ENCODE measurements around the gene ELFN2.
A peak's percentile ranks its signal among the peaks of the same experiment; 100 is the strongest.
"Not testable (repeated sequence)": the region's sequence is repeated elsewhere in the genome, so short reads cannot be mapped to it uniquely, and the experiment has no call there.

The ELFN2 gene

GRCh38 chr22:37334461-37334858 is 92.8 kb downstream of the ELFN2 start:
- H3K27me3 ChIP-seq = peaks cover 57 to 79% (median 69%) of the 10 kb centered on the region in 11 experiments
- no peaks in the 10 kb centered on the region for H3K9me3 ChIP-seq (replicated peaks in 1 of 11)
- no peak for TF ChIP-seq Cebpa-rat (IDR thresholded peaks at IDR 0.05)
- H3K4me2 ChIP-seq = peak overlapping the region in 7 of 11 experiments; percentile 23 to 66 (median 52); a peak in 6 of 22 replicates
- H3K4me1 ChIP-seq = peaks cover 34 to 63% (median 49%) of the 10 kb centered on the region in 10 experiments
- no peak overlapping the region for H3K9ac ChIP-seq
- H4K20me1 ChIP-seq = peaks cover 0 to 77% (median 4%) of the 10 kb centered on the region in 11 experiments; a peak in 8 of 22 replicates
- H3K27ac ChIP-seq = no peak overlapping the region
- H3K4me3 ChIP-seq = peak overlapping the region in 1 of 10 experiments; percentile 38; a peak in 1 of 20 replicates
- no peaks in the 10 kb centered on the region for H3K36me3 ChIP-seq

DNA sequence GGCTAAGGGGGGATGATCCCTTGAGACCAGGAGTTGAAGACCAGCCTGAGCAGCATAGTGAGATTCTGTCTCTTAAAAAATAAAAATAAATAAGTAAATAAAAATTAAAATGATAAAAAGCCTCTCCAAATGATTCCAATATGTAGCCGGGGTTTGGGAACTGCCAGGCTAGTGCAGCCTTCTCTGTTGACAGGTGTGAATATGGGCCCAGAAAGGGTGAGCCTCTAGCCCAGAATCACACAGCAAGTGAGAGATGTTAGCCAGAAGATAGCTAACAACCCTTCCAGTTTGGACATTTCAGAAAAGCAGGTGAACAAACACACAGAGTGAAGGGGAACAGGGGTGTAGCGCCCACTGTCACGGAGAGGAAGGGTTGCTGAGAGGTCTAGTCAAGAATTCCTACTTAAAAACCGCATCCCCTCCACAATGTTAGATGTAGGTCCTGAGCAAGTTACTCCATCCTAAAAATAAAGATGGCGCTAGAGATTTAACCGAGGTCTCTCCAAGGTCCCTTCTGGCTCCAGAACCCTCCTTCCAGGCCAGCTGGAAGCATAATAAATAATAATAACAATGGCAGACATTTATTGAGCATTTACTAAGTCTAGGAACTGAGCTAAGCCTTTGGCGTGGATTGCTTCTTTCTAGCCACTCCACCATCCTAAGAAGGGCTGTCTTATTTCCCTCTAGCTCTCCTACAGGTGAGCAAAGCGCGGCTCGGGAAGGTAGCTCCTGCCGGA is 93.4 kb downstream of the ELFN2 start:
- no peak overlapping the region for H3K4me3 ChIP-seq
- no peaks in the 10 kb centered on the region for H3K36me3 ChIP-seq
- no peak overlapping the region for H3K9ac ChIP-seq
- peaks cover 57 to 78% (median 69%) of the 10 kb centered on the region in 11 experiments for H3K27me3 ChIP-seq
- peak overlapping the region in 7 of 11 experiments; percentile 23 to 66 (median 52); a peak in 5 of 22 replicates for H3K4me2 ChIP-seq
- H3K27ac ChIP-seq = no peak overlapping the region
- no peak for TF ChIP-seq Cebpa-rat (IDR thresholded peaks at IDR 0.05)
- peaks cover 34 to 66% (median 51%) of the 10 kb centered on the region in 10 experiments for H3K4me1 ChIP-seq
- peaks cover 0 to 74% (median 4%) of the 10 kb centered on the region in 11 experiments; a peak in 8 of 22 replicates for H4K20me1 ChIP-seq
- no peaks in the 10 kb centered on the region for H3K9me3 ChIP-seq (replicated peaks in 1 of 11)

- Histone ChIP-seq H3K27me3 (peaks cover 64 to 79% (median 70%) of the 10 kb centered on the region in 11 experiments), H3K36me3 (no peaks in the 10 kb centered on the region), H3K4me2 (peak overlapping the region in 10 of 11 experiments; percentile 21 to 82 (median 66); a peak in 19 of 22 replicates), H3K4me1 (peaks cover 34 to 64% (median 51%) of the 10 kb centered on the region in 10 experiments), H4K20me1 (peaks cover 0 to 62% (median 4%) of the 10 kb centered on the region in 11 experiments; a peak in 8 of 22 replicates), H3K9ac (no peak overlapping the region), H3K4me3 (no peak overlapping the region), H3K27ac (no peak overlapping the region; a peak in 1 of 22 replicates), H3K9me3 (replicated peaks in 1 of 11) (no peaks in the 10 kb centered on the region)
- TF ChIP-seq Cebpa-rat (IDR thresholded peaks at IDR 0.05) = no peak
These were observed 95.3 kb downstream of the ELFN2 start for GRCh38 chr22:37331856-37332536.

DNA sequence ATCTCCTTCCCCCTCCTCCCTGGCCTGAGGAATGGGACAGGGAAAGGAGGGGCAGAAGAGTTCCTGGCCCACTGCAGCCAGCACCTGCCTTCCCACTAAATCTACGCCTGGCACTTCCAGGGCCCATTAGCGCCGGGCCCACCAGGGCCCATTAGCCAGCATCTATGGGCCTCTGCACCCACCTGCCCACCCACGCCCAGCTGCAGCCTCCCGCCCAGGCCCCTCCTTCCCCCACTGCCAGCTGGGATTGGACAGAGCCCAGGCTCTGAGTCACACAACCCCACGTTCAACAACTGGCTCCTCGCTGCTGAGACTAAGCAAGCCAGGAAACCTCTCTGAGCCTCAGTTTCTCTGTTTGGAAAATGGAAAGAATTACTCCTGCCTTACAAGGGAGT is 96.2 kb downstream of the ELFN2 start:
- Histone ChIP-seq H3K4me2 (peak overlapping the region in 10 of 11 experiments; percentile 18 to 82 (median 66); a peak in 20 of 22 replicates), H3K9ac (no peak overlapping the region), H3K9me3 (replicated peaks in 1 of 11) (no peaks in the 10 kb centered on the region), H3K27me3 (peaks cover 64 to 79% (median 70%) of the 10 kb centered on the region in 11 experiments), H3K4me3 (no peak overlapping the region), H3K4me1 (peaks cover 34 to 56% (median 50%) of the 10 kb centered on the region in 10 experiments), H3K36me3 (no peaks in the 10 kb centered on the region), H4K20me1 (peaks cover 0 to 55% (median 4%) of the 10 kb centered on the region in 11 experiments; a peak in 8 of 22 replicates), H3K27ac (peak overlapping the region in 3 of 11 experiments; percentile 0 to 47 (median 27); a peak in 2 of 22 replicates)
- no peak for TF ChIP-seq Cebpa-rat (IDR thresholded peaks at IDR 0.05)

DNA sequence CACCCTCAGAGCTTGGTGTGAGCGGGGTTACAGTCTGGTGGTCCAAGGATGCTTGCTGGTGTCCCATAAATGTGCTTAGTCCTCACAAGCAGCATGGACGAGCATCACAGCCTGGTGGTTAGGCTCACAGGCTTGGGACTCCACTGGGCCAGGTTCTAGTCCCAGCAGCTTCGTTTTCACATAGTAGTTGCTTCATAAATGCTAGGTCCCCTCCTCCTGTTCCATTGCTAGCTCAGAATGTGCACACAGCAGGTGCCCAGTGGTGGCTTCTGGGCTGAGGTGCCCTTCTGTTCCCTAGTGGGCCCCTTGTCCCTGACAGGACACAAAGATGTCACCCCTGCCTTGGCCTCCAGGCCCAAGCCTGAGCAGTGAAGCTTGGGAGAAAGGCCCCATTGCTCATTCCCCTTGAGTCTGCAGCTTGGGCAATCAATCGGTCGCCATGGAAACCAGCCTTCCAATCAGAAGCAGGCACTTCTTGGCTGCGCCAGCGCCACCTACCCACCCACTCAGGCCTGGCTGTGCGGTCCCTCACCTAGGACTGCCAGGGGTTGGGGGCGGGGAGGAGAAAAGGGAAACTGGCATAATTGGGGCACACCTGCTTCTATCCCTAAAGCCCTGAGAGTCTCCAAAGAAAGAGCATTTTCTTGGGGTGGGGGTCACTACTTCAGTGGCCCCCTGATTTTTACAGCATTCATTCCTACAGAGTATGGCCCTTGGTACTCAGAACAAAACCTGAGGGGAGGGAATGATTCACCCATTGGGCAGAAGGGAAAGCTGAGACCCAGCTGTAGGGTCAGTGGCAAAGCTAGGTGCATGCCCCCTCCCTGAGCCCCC is 96.9 kb downstream of the ELFN2 start:
- H3K4me3 ChIP-seq = no peak overlapping the region
- peaks cover 0 to 50% (median 4%) of the 10 kb centered on the region in 11 experiments; a peak in 7 of 22 replicates for H4K20me1 ChIP-seq
- peak in 4 of 11 experiments; percentile 55 to 92 (median 80); a peak in 8 of 22 replicates for TF ChIP-seq Cebpa-rat (IDR thresholded peaks at IDR 0.05)
- H3K9ac ChIP-seq = peak overlapping the region in 3 of 11 experiments; percentile 4 to 47 (median 32); a peak in 4 of 22 replicates
- H3K4me1 ChIP-seq = peaks cover 32 to 50% (median 44%) of the 10 kb centered on the region in 10 experiments
- no peaks in the 10 kb centered on the region for H3K9me3 ChIP-seq (replicated peaks in 1 of 11)
- H3K27me3 ChIP-seq = peaks cover 64 to 79% (median 70%) of the 10 kb centered on the region in 11 experiments
- peak overlapping the region in 4 of 11 experiments; percentile 51 to 66 (median 64); a peak in 7 of 22 replicates for H3K27ac ChIP-seq
- peak overlapping the region in 10 of 11 experiments; percentile 18 to 82 (median 66); a peak in 20 of 22 replicates for H3K4me2 ChIP-seq
- no peaks in the 10 kb centered on the region for H3K36me3 ChIP-seq

GRCh38 chr22:37329238-37330140 is 97.8 kb downstream of the ELFN2 start:
- H3K4me2 ChIP-seq = peak overlapping the region in 9 of 11 experiments; percentile 43 to 82 (median 68); a peak in 16 of 22 replicates
- H3K9ac ChIP-seq = peak overlapping the region in 3 of 11 experiments; percentile 4 to 47 (median 32); a peak in 4 of 22 replicates
- H3K4me1 ChIP-seq = peaks cover 23 to 41% (median 35%) of the 10 kb centered on the region in 10 experiments
- peaks cover 0 to 44% (median 4%) of the 10 kb centered on the region in 11 experiments; a peak in 8 of 22 replicates for H4K20me1 ChIP-seq
- peaks cover 64 to 79% (median 70%) of the 10 kb centered on the region in 11 experiments for H3K27me3 ChIP-seq
- H3K36me3 ChIP-seq = no peaks in the 10 kb centered on the region
- no peak overlapping the region for H3K4me3 ChIP-seq
- TF ChIP-seq Cebpa-rat (IDR thresholded peaks at IDR 0.05) = no peak
- peak overlapping the region in 4 of 11 experiments; percentile 51 to 66 (median 64); a peak in 7 of 22 replicates for H3K27ac ChIP-seq
- no peaks in the 10 kb centered on the region for H3K9me3 ChIP-seq (replicated peaks in 1 of 11)

DNA sequence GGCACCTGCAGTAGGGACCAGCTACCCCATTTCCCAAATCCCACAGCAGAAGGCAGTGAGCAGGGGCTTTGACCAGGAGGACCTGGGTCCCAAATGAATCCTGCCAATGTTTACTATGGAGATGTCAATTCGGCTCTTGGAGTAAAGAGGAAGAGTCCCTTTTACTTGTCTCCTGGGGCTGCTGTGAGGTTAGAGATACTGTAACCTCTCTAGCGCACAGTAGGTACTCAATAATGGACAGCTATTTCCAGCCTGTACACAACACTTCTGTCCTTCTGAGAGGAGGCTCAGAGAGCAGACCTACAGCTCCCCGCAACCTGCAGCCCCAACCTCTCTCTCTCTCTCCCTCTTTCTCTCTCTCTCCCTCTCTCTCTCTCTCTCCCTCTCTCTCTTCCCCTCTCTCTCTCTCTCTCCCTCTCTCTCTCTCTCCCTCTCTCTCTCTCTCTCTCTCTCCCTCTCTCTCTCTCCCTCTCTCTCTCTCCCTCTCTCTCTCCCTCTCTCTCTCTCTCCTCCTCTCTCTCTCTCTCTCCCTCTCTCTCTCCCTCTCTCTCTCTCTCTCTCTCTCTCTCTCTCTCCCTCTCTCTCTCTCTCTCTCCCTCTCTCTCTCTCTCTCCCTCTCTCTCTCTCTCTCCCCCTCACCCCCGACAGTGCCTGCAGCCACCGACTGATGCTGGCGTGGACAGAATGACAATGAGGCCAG is 98.6 kb downstream of the ELFN2 start:
- H3K9ac ChIP-seq; H3K9me3 ChIP-seq (replicated peaks in 1 of 11); H3K4me2 ChIP-seq; H3K36me3 ChIP-seq; H3K4me3 ChIP-seq; H3K27ac ChIP-seq: not testable (repeated sequence)
- H4K20me1 ChIP-seq = peaks cover 0 to 42% (median 0%) of the 10 kb centered on the region in 11 experiments; a peak in 6 of 22 replicates
- peaks cover 64 to 79% (median 70%) of the 10 kb centered on the region in 11 experiments for H3K27me3 ChIP-seq
- H3K4me1 ChIP-seq = peaks cover 20 to 38% (median 33%) of the 10 kb centered on the region in 10 experiments

Data from BLaER1 treated with 17β-estradiol and CSF1 and Interleukin-3, amounts not matched to agents 10 nM and 100 nM (cell line).